Measurements from ENCODE around the gene INPP5J.

- TF ChIP-seq YY1 (IDR thresholded peaks at IDR 0.05; ENCODE audit: insufficient read depth, insufficient read length) = no peak
- TF ChIP-seq SUZ12 (IDR thresholded peaks at IDR 0.05; ENCODE audit: extremely low read depth, insufficient read depth, insufficient read length) = no peak
- no peak for TF ChIP-seq ZNF274 (IDR thresholded peaks at IDR 0.05; ENCODE audit: low read depth, low read length)
These were observed 15.4 kb upstream of the INPP5J start, which contains the start of gene SELENOM for GRCh38 chr22:31107178-31107893.

Data from NT2/D1 (cell line).